HEK293T (cell line): Measurements from ENCODE around the gene MACROD2.

ENCODE experiments used
- ARNT ChIP-seq: fragments of 450-650 bp; IDR thresholded peaks from 2 replicates; pipeline ENCODE4 v1.6.1; 2017; ENCODE audit warnings: mild to moderate bottlenecking
- BHLHE40 ChIP-seq: fragments of 450-650 bp; IDR thresholded peaks from 2 replicates; pipeline ENCODE4 v1.6.1; 2016; ENCODE audit warnings: mild to moderate bottlenecking, moderate library complexity, borderline replicate concordance
- CTBP1 ChIP-seq: fragments of 450-650 bp; IDR thresholded peaks from 2 replicates; pipeline ENCODE4 v1.6.1; 2016; ENCODE audit warnings: borderline replicate concordance
- ELF4 ChIP-seq: fragments of 450-650 bp; IDR thresholded peaks from 2 replicates; pipeline ENCODE4 v1.6.1; 2017; ENCODE audit warnings: antibody characterized with exemption
- FOXA1 ChIP-seq: fragments of 450-650 bp; IDR thresholded peaks from 2 replicates; pipeline ENCODE4 v1.6.1; 2016; ENCODE audit warnings: mild to moderate bottlenecking
- FOXM1 ChIP-seq: fragments of 450-650 bp; IDR thresholded peaks from 2 replicates; pipeline ENCODE4 v1.6.1; 2017; ENCODE audit warnings: mild to moderate bottlenecking, borderline replicate concordance
- LEF1 ChIP-seq: fragments of 450-650 bp; IDR thresholded peaks from 2 replicates; pipeline ENCODE4 v1.6.1; 2017; ENCODE audit warnings: mild to moderate bottlenecking, borderline replicate concordance
- NFRKB ChIP-seq: fragments of 450-650 bp; IDR thresholded peaks from 2 replicates; pipeline ENCODE4 v1.6.1; 2016; ENCODE audit warnings: mild to moderate bottlenecking, moderate library complexity
- SP1 ChIP-seq: fragments of 450-650 bp; IDR thresholded peaks from 2 replicates; pipeline ENCODE4 v1.6.1; 2017
- TARDBP ChIP-seq: fragments of 450-650 bp; IDR thresholded peaks from 2 replicates; pipeline ENCODE4 v1.6.1; 2016
- ZNF384 ChIP-seq: fragments of 450-650 bp; IDR thresholded peaks from 2 replicates; pipeline ENCODE4 v1.6.1; 2016

GRCh38 chr20:16100767-16101166, 2105.5 kb downstream of the MACROD2 start:
- TF ChIP-seq SP1 (no peak), FOXA1 (no peak), ARNT (no peak), CTBP1 (no peak), FOXM1 (no peak), ELF4 (no peak), TARDBP (no peak), ZNF384 (no peak), NFRKB (no peak), LEF1 (no peak), BHLHE40 (no peak)
